GM18517 (cell line): ENCODE measurements around the gene PCTP.

Experiments used
- ATAC-seq: cut with Tn5 transposase; IDR thresholded peaks from one replicate; pipeline ENCODE4 v1.9.1; 2021; ENCODE audit warnings: mild to moderate bottlenecking, moderate library complexity; ENCODE audit not compliant: unreplicated experiment

Gene PCTP

GRCh38 chr17:55727275-55727674 lies 23.6 kb upstream of the PCTP start:
- no peak for ATAC-seq

DNA sequence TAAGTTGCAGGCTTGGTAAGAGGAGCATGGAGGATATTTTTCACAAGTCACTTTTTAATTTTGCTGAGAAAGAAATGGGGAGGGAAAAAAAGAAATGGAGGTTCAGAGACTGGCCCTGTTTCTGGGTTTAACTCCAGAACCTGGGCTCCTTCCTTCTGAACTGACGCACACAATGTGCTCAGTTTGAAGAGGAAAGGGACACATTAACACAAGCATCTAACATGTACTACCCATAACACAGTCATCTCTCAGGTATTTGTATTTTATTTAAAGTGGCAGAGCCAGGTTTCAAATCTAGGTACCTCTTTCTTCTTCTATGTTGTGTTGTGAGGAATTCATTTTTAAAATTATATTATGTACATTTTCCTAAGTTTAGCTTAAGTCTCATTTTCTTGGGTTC lies 22.9 kb upstream of the PCTP start:
- ATAC-seq = no peak

GRCh38 chr17:55728361-55728760 lies 22.5 kb upstream of the PCTP start:
- no peak for ATAC-seq

DNA sequence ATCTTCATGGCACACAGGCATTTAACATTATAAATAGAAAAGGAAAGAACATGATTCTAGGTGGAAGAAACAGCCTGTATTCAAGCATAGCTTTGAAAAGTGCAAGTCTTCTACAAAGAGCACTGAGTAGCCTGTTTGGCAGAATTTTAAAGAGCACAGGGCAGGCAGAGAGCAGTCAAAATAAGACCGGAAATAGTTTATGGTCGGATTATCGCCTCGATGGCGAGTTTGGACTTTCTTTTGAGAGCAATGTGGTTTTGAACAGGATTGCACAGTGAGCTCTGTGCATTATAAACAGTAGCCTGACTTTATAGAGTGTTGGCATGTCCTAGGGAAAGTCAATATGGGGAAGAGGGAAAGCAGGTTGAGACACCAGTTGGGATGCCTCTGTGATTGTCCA lies 22.0 kb upstream of the PCTP start:
- no peak for ATAC-seq

DNA sequence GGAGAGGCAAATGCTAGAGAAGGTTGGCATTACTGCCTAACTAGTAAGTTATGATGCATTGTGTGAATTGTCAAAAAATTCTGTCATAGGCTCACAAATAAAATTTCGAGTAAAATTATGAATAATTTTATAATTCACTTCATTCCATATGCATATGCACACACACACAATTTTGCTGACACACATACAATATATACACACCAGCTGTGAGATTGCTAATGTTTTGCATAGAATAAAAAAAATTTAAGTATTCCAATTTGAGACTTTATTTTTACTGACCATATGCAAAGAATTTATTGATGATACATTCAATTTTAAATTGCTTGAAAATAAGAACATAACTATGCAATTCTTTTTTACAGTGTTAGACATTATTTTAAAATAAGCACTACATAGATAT lies 21.4 kb upstream of the PCTP start:
- ATAC-seq = no peak

DNA sequence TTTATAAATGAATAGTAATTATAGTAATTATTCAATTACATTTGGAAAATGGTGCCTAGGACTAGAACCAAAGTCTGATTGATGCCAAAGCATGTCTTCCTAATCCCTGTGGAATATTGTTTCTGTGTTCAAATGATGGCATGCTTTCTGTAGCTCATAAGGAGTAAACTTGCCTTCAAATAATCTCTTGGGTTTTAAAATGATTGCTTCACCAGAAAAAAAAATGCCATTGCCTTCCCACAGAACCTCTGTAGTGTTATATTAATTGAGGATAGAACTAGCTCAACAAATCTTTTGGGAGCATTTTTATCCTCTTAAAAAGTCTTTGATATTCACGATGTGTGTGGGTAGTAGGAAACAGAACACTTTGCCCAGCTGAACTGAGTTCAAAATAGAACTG lies 20.5 kb upstream of the PCTP start:
- ATAC-seq = no peak

GRCh38 chr17:55730808-55731207 lies 20.0 kb upstream of the PCTP start:
- ATAC-seq = no peak

DNA sequence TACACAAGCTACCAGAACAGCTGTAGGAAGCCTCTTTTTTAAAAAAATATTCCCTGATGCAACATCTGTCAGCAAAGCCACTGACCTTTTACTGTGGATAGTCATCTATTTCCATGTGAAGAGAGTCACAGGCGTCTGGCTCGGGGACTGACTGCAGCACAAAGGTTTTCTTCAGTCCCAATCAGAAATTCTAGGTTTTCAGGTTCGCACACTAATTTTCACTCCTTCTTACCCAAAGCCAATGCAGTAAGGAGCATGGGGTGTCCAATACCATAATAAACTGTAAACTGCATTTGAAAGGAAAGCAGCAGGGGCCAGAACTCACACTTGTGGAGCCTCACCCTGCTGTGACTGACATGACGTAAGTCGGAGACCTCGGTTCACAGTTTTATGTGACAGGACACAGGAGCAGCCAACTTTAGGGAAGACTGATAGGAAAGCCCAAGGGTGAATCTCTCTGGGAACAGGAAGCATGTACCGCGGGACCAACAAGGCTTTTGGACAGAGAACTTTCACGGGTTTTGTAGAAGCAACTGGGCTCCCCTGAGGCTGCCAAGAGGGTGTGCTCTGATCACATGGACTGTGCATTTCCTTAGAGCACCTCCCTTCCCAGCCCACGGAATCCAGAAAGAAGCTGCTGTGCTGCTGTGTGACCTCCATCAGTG lies 19.1 kb upstream of the PCTP start:
- ATAC-seq = no peak

DNA sequence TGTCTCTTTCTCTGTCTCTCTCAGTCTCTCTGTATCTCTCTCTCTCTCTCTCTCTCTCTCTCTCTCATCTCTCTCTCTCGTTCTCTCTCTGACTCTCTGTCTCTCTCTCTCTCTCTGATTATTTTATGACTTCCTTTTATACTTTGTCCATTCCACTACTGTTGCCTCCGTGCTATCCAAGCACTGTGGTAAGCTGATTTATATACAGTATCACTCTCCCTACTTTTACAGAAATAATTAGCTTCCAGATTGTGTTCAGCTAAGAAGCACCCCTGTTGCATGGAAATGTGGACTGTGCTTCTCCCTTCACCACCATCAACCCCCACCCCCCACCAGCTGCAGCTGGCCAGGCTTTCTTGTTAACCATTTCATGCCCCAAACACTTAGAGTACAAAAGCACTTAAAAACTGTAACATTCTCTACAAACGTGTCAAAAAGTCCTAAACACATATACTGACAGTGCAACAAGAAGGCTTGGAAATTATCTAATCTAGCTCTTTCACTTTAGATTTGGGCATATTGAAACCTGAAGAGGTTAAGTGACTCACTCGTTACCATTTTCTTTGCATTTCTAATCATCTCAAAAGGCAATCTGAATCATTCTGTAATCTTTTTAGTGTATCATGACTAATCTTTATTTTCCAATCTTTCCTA lies 16.6 kb upstream of the PCTP start:
- no peak for ATAC-seq

GRCh38 chr17:55735731-55736405 lies 15.0 kb upstream of the PCTP start:
- peak; percentile 65 for ATAC-seq

DNA sequence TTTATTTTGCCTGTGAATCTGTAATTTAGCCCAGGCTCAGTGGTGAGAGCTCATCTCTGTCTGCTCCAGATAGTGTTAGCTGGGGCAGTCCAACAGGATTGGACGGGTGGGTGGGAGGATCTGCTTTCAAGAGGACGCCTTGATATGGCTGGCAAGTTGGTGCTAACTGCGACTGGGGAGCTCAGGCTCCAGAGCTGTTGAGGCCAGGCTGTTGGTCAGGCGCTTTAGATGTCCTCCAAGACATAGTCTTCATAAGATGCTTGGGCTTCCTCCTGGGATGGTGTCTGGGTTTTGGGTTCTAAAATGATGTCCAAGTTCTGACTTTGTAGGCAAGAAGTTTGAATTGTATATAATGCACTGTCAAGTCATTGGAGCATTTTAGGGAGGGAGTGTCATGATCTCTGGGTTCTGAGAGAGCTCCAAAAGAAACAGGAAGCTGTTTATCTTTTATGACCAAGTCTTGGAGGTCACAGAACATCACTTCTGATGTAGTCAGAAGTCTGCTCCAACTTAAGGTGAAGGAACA lies 12.8 kb upstream of the PCTP start:
- no peak for ATAC-seq

GRCh38 chr17:55740511-55741355 lies 10.1 kb upstream of the PCTP start:
- ATAC-seq = no peak

DNA sequence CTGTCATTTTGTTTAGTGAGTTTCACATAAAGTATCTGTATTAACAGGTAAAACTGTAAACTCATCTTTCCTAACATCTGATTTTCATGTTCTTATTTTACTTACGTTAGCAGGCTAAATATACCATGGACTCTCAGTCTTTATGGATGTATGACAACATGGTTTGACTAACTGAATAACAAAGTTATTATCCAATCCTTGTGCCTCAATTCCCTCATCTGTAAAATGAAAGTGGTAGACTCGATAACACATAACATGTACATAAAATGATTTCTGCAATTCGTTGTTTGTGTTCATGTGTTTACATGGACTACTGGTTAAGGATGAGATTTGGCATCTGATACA lies 9.5 kb upstream of the PCTP start:
- ATAC-seq = no peak

DNA sequence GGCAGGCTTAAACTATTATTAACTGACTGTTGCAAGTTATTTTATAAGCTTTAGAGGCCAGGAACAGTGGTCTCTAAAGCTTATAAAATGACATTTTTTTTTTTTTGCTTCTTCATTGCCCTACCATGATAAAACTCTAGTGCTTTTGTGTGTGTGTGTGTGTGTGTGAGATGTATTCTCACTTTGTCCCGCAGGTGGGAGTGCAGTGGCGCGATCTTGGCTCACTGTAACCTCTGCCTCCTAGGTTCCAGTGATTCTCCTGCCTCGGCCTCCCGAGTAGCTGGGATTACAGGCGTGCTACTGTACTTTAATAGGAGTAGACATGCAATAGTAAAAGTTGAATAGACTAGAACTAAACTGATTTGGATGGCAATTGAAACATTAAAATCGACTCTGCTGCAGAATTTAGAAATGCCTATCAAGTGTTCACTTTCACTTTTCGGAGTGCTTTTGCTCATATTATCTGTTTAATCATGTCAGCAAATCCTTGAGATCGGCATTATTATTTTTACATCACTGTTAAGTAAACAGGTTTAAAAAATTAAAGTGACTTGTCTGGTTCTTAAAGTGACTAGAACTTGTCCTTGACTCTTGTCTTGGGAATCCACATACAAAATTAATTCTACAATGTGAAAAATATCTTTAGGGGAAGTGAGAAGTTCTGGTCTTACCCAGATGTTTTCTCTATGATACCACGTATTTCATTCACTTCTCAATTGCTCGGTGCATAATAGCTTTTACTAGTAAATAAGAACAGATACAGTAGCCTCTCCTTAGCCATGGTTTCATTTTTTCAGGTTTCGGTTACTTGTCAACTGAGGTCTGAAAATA lies 8.4 kb upstream of the PCTP start:
- ATAC-seq = peak; percentile 84

GRCh38 chr17:55743103-55743679 lies 7.7 kb upstream of the PCTP start:
- ATAC-seq = peak; percentile 41

DNA sequence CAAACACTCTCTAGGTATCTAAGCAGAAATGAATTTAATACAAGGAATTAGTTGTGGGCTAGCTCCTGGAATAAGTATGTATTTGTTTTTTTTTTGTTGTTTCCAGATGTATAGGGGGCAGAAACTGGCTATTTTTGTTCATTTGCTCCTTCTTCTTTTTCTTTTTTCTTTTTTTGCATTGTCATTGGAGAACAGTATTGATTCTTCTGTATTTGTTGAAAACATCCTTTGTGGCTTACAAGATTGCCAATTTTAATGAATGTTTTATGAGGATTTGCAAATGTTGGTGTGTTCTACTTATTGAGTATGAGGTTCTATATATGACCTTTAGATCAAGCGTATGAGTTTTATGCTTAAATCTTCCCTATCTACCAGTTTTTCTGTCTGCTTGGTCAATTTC lies 5.6 kb upstream of the PCTP start:
- no peak for ATAC-seq

DNA sequence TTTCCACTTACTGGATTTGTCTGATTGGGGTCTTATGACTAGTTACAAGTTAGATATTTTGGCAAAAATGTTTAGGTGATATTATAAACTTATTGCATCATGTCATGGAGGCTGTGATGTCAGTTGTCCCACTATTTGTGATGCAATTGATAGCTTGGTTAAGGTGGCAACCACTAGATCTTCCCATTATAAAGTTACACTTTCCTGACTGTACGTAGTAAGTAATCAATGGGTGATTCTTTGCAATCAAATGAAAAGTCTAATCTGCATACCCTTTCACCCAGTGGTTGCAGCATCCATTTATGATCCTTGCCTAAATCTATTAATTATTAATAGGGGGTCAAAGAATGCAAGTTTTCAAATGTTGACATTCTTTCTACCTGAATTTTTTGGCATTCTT lies 4.4 kb upstream of the PCTP start:
- no peak for ATAC-seq

GRCh38 chr17:55747209-55747608 lies 3.6 kb upstream of the PCTP start:
- no peak for ATAC-seq

DNA sequence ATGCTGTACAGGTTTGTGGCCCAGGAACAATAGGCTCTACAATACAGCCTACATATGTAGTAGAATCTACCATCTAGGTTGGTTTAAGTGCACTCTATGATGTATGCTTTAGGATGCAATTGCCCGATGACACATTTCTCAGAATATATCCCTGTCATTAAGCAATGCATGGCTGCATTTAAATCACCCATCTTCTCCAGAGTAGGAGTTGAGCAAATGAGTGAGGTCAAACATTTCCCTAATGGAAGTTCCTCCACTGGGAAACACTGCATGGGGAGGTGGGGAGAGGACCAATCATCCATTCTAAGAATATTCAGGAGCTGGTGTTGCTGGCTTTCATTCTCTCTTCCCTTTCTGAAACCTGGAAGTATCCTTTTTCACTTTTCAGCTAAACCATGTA lies 2.0 kb upstream of the PCTP start:
- ATAC-seq = no peak

DNA sequence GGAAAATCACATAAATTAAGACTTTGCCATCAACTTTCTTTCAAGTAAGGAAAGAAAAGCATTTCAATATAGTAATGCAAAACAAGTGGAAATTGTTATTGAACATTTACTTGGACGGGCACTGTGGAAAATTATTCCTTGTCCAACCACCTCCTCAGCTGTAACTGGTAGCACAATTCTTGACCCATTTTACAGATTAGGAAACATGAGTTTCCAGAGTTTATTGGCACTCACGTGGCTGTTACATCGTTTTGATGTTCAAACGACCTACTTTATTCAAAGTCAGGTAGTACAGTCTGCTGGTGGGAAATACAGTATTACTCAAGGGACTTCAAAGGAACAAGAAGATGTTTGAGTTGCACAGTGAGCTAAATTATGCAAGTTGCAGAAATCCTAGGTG lies 866 bp upstream of the PCTP start:
- no peak for ATAC-seq
